Neural cell (in vitro differentiated cells): ENCODE measurements around the gene CCDC148. TPM values are rescaled to one million over a fixed set of nuclear protein-coding genes. Genes with fewer than 3 reads are reported as not detected.

Experiments used
- H2AFZ ChIP-seq: fragments of 200-600, 300-800 bp; sonication (generic), shearing (Covaris generic); 2 replicates; pipeline ENCODE4 v1.6.0; 2014; ENCODE audit warnings: low read depth, mild to moderate bottlenecking, antibody characterized with exemption, low read length, moderate library complexity
- H3F3A ChIP-seq: fragments of 200-600 bp; shearing (Covaris generic); 2 replicates; pipeline ENCODE4 v1.6.1; 2016; ENCODE audit warnings: mild to moderate bottlenecking, moderate library complexity, mixed read lengths, antibody characterized with exemption, low read length; ENCODE audit not compliant: insufficient read depth, poor library complexity, severe bottlenecking
- H3K27ac ChIP-seq: fragments of 200-600, 300-800 bp; sonication (generic), shearing (Covaris generic); 2 replicates; pipeline ENCODE4 v1.5.1; 2014; ENCODE audit warnings: mild to moderate bottlenecking, low read length, moderate library complexity
- H3K27me3 ChIP-seq: fragments of 300-800, 200-600 bp; sonication (generic), shearing (Covaris generic); 2 replicates; pipeline ENCODE4 v1.6.0; 2014; ENCODE audit warnings: mild to moderate bottlenecking, low read depth, low read length, moderate library complexity; ENCODE audit not compliant: insufficient read depth
- H3K36me3 ChIP-seq: fragments of 300-800, 200-600 bp; sonication (generic), shearing (Covaris generic); 2 replicates; pipeline ENCODE4 v1.5.1; 2014; ENCODE audit warnings: mild to moderate bottlenecking, antibody characterized with exemption, low read length, moderate library complexity; ENCODE audit not compliant: insufficient read depth
- H3K4me2 ChIP-seq: fragments of 300-800, 200-600 bp; sonication (generic), shearing (Covaris generic); 2 replicates; pipeline ENCODE4 v1.6.0; 2014; ENCODE audit warnings: mild to moderate bottlenecking, low read length
- H3K4me3 ChIP-seq: fragments of 300-800, 200-600 bp; sonication (generic), shearing (Covaris generic); 2 replicates; pipeline ENCODE4 v1.5.1; 2014; ENCODE audit warnings: mild to moderate bottlenecking, low read length, moderate library complexity
- H3K79me2 ChIP-seq: fragments of 200-600 bp; shearing (Covaris generic); replicated peaks from 2 replicates; pipeline ENCODE4 v1.6.0; 2014; ENCODE audit warnings: mild to moderate bottlenecking, low read length, moderate library complexity; ENCODE audit not compliant: insufficient read depth
- H3K9ac ChIP-seq: fragments of 300-800, 200-600 bp; sonication (generic), shearing (Covaris generic); 2 replicates; pipeline ENCODE4 v1.6.1; 2016; ENCODE audit warnings: mild to moderate bottlenecking, low read length, mixed read lengths
- H3K9me2 ChIP-seq: fragments of 200-600 bp; shearing (Covaris generic); 2 replicates; pipeline ENCODE4 v1.6.1; 2016; ENCODE audit warnings: mild to moderate bottlenecking, low read length, mixed read lengths; ENCODE audit not compliant: insufficient read depth
- H3K9me3 ChIP-seq: fragments of 200-600, 300-800 bp; sonication (generic), shearing (Covaris generic); 2 replicates; pipeline ENCODE4 v1.6.1; 2016; ENCODE audit warnings: mild to moderate bottlenecking, mixed run types, low read length, moderate library complexity, mixed read lengths
- H4K20me1 ChIP-seq: fragments of 200-600 bp; shearing (Covaris generic); 2 replicates; pipeline ENCODE4 v1.6.1; 2016; ENCODE audit warnings: mild to moderate bottlenecking, mixed run types; ENCODE audit not compliant: insufficient read depth
- EP300 ChIP-seq: fragments of 450-650 bp; conservative IDR thresholded peaks from 2 replicates; pipeline ENCODE4 v1.6.1; 2014; ENCODE audit warnings: antibody characterized with exemption, mild to moderate bottlenecking, moderate library complexity; ENCODE audit not compliant: poor library complexity, severe bottlenecking
- EZH2 ChIP-seq: fragments of 200-600, 300-800 bp; shearing (Covaris generic), sonication (generic); IDR thresholded peaks from 2 replicates; pipeline ENCODE4 v1.6.1; 2014; ENCODE audit warnings: antibody characterized with exemption, low read length, borderline replicate concordance, mild to moderate bottlenecking; ENCODE audit not compliant: insufficient read depth, poor library complexity, severe bottlenecking
- MXI1 ChIP-seq: fragments of 450-650 bp; conservative IDR thresholded peaks from 2 replicates; pipeline ENCODE4 v1.6.1; 2014; ENCODE audit warnings: antibody characterized with exemption, mild to moderate bottlenecking; ENCODE audit not compliant: poor library complexity, severe bottlenecking
- POLR2AphosphoS5 ChIP-seq: IDR thresholded peaks from 2 replicates; pipeline ENCODE4 v1.6.1; 2012
- RAD21 ChIP-seq: fragments of 450-650 bp; conservative IDR thresholded peaks from 2 replicates; pipeline ENCODE4 v1.6.1; 2014; ENCODE audit warnings: antibody characterized with exemption, mild to moderate bottlenecking, moderate library complexity
- SMC3 ChIP-seq: fragments of 450-650 bp; conservative IDR thresholded peaks from 2 replicates; pipeline ENCODE4 v1.6.1; 2014; ENCODE audit warnings: antibody characterized with exemption, mild to moderate bottlenecking, moderate library complexity; ENCODE audit not compliant: poor library complexity
- TAF1 ChIP-seq: IDR thresholded peaks from 2 replicates; pipeline ENCODE4 v1.6.1; 2012; ENCODE audit warnings: low read depth
- polyA plus RNA-seq: library from polyadenylated mRNA; depleted of rRNA; stranded (reverse); fragments of >200 nt; gene quantifications from 2 replicates; pipeline ENCODE4 v1.2.3, GENCODE V29; 2014
- TF ChIP-seq, protein P1 (sequence below): IDR thresholded peaks from 2 replicates; pipeline ENCODE4 v1.6.1; 2012; ENCODE audit warnings: borderline replicate concordance
- TF ChIP-seq, protein P2 (sequence below): fragments of 450-650 bp; IDR thresholded peaks from 2 replicates; pipeline ENCODE4 v1.5.1; 2014; ENCODE audit warnings: antibody characterized with exemption, mild to moderate bottlenecking, moderate library complexity; ENCODE audit not compliant: poor library complexity, severe bottlenecking

The CCDC148 gene
- polyA plus RNA-seq, 1 donor from 2014 or later, result 1.8 TPM

DNA sequence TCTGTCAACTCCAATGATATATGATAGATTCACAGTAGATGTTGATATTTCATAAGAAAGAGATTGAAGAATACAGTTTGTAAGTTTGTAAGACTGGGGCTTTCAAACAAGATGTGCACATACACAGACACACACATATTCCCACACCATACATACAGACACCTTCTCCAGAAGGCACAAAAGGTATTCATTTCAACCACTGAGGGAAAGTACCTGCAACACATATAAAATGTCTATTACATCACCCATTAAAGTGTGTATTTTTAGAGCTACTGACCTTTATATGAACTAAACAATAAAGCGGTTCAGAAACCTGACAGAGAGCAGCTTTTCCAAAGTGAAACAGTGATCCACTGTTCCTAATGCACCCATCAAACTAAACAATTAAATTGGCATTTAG is 53.3 kb downstream of the CCDC148 start:
- Histone ChIP-seq H3K36me3 (no peaks in the 10 kb centered on the region), H3K4me2 (no peak overlapping the region), H2AFZ (no peak overlapping the region), H3K27ac (no peak overlapping the region), H3K9ac (no peak overlapping the region), H3K9me2 (no peaks in the 10 kb centered on the region), H3K4me3 (no peak overlapping the region), H3K79me2 (no peaks in the 10 kb centered on the region), H3F3A (no peaks in the 10 kb centered on the region), H3K9me3 (no peaks in the 10 kb centered on the region), H4K20me1 (no peaks in the 10 kb centered on the region), H3K27me3 (no peaks in the 10 kb centered on the region)
- TF ChIP-seq, protein P1, sequence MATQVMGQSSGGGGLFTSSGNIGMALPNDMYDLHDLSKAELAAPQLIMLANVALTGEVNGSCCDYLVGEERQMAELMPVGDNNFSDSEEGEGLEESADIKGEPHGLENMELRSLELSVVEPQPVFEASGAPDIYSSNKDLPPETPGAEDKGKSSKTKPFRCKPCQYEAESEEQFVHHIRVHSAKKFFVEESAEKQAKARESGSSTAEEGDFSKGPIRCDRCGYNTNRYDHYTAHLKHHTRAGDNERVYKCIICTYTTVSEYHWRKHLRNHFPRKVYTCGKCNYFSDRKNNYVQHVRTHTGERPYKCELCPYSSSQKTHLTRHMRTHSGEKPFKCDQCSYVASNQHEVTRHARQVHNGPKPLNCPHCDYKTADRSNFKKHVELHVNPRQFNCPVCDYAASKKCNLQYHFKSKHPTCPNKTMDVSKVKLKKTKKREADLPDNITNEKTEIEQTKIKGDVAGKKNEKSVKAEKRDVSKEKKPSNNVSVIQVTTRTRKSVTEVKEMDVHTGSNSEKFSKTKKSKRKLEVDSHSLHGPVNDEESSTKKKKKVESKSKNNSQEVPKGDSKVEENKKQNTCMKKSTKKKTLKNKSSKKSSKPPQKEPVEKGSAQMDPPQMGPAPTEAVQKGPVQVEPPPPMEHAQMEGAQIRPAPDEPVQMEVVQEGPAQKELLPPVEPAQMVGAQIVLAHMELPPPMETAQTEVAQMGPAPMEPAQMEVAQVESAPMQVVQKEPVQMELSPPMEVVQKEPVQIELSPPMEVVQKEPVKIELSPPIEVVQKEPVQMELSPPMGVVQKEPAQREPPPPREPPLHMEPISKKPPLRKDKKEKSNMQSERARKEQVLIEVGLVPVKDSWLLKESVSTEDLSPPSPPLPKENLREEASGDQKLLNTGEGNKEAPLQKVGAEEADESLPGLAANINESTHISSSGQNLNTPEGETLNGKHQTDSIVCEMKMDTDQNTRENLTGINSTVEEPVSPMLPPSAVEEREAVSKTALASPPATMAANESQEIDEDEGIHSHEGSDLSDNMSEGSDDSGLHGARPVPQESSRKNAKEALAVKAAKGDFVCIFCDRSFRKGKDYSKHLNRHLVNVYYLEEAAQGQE, result no peak
- no peak for TF ChIP-seq EZH2

DNA sequence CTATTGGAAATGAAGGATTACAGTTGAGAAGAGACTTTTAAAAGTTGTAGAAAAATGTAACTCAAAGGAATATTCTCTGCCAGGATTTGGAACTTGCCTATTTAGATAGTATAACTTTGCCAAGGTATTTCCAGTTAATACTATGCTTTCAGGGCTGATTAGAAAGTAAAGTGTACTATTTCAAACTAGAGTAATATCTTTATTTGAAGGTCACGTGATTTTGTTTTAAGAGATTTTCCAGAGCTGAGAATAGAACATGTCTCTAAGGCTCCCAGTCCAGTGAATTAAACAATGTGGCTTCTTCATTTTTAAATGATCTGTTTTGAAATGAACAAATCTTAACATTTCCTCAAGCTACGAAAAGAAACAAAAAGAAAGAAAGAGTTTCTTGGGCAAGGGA is 53.9 kb downstream of the CCDC148 start:
- no peaks in the 10 kb centered on the region for H3K9me2 ChIP-seq
- no peak overlapping the region for H3K27ac ChIP-seq
- no peaks in the 10 kb centered on the region for H3F3A ChIP-seq
- no peaks in the 10 kb centered on the region for H3K9me3 ChIP-seq
- no peaks in the 10 kb centered on the region for H3K36me3 ChIP-seq
- no peaks in the 10 kb centered on the region for H3K27me3 ChIP-seq
- no peak overlapping the region for H2AFZ ChIP-seq
- no peaks in the 10 kb centered on the region for H3K79me2 ChIP-seq
- no peaks in the 10 kb centered on the region for H4K20me1 ChIP-seq
- no peak overlapping the region for H3K9ac ChIP-seq
- H3K4me2 ChIP-seq, result no peak overlapping the region
- no peak overlapping the region for H3K4me3 ChIP-seq
- no peak for TF ChIP-seq POLR2AphosphoS5
- no peak for TF ChIP-seq SMC3
- no peak for TF ChIP-seq RAD21
- no peak for TF ChIP-seq EP300
- no peak for TF ChIP-seq EZH2
- no peak for TF ChIP-seq MXI1
- TF ChIP-seq, protein P2, sequence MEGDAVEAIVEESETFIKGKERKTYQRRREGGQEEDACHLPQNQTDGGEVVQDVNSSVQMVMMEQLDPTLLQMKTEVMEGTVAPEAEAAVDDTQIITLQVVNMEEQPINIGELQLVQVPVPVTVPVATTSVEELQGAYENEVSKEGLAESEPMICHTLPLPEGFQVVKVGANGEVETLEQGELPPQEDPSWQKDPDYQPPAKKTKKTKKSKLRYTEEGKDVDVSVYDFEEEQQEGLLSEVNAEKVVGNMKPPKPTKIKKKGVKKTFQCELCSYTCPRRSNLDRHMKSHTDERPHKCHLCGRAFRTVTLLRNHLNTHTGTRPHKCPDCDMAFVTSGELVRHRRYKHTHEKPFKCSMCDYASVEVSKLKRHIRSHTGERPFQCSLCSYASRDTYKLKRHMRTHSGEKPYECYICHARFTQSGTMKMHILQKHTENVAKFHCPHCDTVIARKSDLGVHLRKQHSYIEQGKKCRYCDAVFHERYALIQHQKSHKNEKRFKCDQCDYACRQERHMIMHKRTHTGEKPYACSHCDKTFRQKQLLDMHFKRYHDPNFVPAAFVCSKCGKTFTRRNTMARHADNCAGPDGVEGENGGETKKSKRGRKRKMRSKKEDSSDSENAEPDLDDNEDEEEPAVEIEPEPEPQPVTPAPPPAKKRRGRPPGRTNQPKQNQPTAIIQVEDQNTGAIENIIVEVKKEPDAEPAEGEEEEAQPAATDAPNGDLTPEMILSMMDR, result no peak
- no peak for TF ChIP-seq TAF1
- TF ChIP-seq, protein P1, result no peak
